SK-N-SH treated with all-trans-retinoic acid at 6 μM for 48 hours (cell line): ENCODE measurements around the gene ATR.

ENCODE experiments used
- ARNTL ChIP-seq: fragments of 450-650 bp; formaldehyde crosslinking; IDR thresholded peaks from 2 replicates; pipeline ENCODE4 v1.5.0; 2020; ENCODE audit warnings: low read depth, mild to moderate bottlenecking, moderate library complexity, borderline replicate concordance
- CREB5 ChIP-seq: fragments of 250-450 bp; sonication (Bioruptor Pico); IDR thresholded peaks from 2 replicates; pipeline ENCODE4 v1.5.1; 2020; ENCODE audit warnings: low read depth, mild to moderate bottlenecking, moderate library complexity
- CSDC2 ChIP-seq: fragments of 250-450 bp; sonication (Bioruptor Pico); IDR thresholded peaks from 2 replicates; pipeline ENCODE4 v1.5.0; 2020; ENCODE audit warnings: mild to moderate bottlenecking, moderate library complexity
- ESRRG ChIP-seq: fragments of 250-450 bp; sonication (Bioruptor Pico); IDR thresholded peaks from 2 replicates; pipeline ENCODE4 v1.6.1; 2021; ENCODE audit warnings: mild to moderate bottlenecking
- GLIS3 ChIP-seq: fragments of 250-450 bp; sonication (Bioruptor Pico); IDR thresholded peaks from 2 replicates; pipeline ENCODE4 v1.5.0; 2020; ENCODE audit warnings: mild to moderate bottlenecking, moderate library complexity
- OSR1 ChIP-seq: fragments of 250-450 bp; sonication (Bioruptor Pico); IDR thresholded peaks from 2 replicates; pipeline ENCODE4 v1.8.0; 2022; ENCODE audit warnings: moderate library complexity, mild to moderate bottlenecking, inconsistent platforms
- RARB ChIP-seq: fragments of 250-450 bp; sonication (Bioruptor Pico); IDR thresholded peaks from 2 replicates; pipeline ENCODE4 v1.8.0; 2021; ENCODE audit warnings: mild to moderate bottlenecking, moderate library complexity
- SNAI2 ChIP-seq: fragments of 250-450 bp; sonication (Bioruptor Pico); IDR thresholded peaks from 2 replicates; pipeline ENCODE4 v1.5.0; 2020; ENCODE audit warnings: mild to moderate bottlenecking, moderate library complexity
- TOX ChIP-seq: fragments of 250-450 bp; sonication (Bioruptor Pico); IDR thresholded peaks from 2 replicates; pipeline ENCODE4 v1.8.0; 2021; ENCODE audit warnings: mild to moderate bottlenecking, moderate library complexity, borderline replicate concordance
- ZC3H10 ChIP-seq: fragments of 250-450 bp; sonication (Bioruptor Pico); IDR thresholded peaks from 2 replicates; pipeline ENCODE4 v1.5.1; 2021; ENCODE audit warnings: mild to moderate bottlenecking, moderate library complexity
- ZFP30 ChIP-seq: fragments of 450-650 bp; formaldehyde crosslinking; IDR thresholded peaks from 2 replicates; pipeline ENCODE4 v1.5.0; 2022; ENCODE audit warnings: mild to moderate bottlenecking, moderate library complexity
- ZNF70 ChIP-seq: fragments of 450-650 bp; formaldehyde crosslinking; IDR thresholded peaks from 2 replicates; pipeline ENCODE4 v1.5.0; 2020; ENCODE audit warnings: mild to moderate bottlenecking, moderate library complexity
- TF ChIP-seq, protein P1 (sequence below): fragments of 250-450 bp; sonication (Bioruptor Pico); IDR thresholded peaks from 2 replicates; pipeline ENCODE4 v1.5.0; 2020; ENCODE audit warnings: mild to moderate bottlenecking, moderate library complexity

GRCh38 chr3:142580061-142580423 lies 1.5 kb upstream of the ATR start:
- TF ChIP-seq, protein P1, sequence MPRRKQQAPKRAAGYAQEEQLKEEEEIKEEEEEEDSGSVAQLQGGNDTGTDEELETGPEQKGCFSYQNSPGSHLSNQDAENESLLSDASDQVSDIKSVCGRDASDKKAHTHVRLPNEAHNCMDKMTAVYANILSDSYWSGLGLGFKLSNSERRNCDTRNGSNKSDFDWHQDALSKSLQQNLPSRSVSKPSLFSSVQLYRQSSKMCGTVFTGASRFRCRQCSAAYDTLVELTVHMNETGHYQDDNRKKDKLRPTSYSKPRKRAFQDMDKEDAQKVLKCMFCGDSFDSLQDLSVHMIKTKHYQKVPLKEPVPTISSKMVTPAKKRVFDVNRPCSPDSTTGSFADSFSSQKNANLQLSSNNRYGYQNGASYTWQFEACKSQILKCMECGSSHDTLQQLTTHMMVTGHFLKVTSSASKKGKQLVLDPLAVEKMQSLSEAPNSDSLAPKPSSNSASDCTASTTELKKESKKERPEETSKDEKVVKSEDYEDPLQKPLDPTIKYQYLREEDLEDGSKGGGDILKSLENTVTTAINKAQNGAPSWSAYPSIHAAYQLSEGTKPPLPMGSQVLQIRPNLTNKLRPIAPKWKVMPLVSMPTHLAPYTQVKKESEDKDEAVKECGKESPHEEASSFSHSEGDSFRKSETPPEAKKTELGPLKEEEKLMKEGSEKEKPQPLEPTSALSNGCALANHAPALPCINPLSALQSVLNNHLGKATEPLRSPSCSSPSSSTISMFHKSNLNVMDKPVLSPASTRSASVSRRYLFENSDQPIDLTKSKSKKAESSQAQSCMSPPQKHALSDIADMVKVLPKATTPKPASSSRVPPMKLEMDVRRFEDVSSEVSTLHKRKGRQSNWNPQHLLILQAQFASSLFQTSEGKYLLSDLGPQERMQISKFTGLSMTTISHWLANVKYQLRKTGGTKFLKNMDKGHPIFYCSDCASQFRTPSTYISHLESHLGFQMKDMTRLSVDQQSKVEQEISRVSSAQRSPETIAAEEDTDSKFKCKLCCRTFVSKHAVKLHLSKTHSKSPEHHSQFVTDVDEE (CRISPR knock-in tag), result no peak
- no peak for TF ChIP-seq OSR1 (CRISPR knock-in tag)
- TF ChIP-seq ZC3H10, result no peak
- TF ChIP-seq ZNF70 (CRISPR knock-in tag), result no peak
- TF ChIP-seq ZFP30 (CRISPR knock-in tag), result no peak
- no peak for TF ChIP-seq ARNTL (CRISPR knock-in tag)
- no peak for TF ChIP-seq GLIS3 (CRISPR knock-in tag)
- TF ChIP-seq ESRRG, result no peak
- TF ChIP-seq TOX, result no peak
- no peak for TF ChIP-seq CSDC2 (CRISPR knock-in tag)
- TF ChIP-seq CREB5 (CRISPR knock-in tag), result no peak
- TF ChIP-seq SNAI2 (CRISPR knock-in tag), result no peak
- no peak for TF ChIP-seq RARB (CRISPR knock-in tag)
